ENCODE results near the gene NBAS. TPM values are rescaled to one million over a fixed set of nuclear protein-coding genes. Genes with fewer than 3 reads are reported as not detected.

Gene NBAS
- total and polyA plus RNA-seq, 2 of the 4 experiments (the other 2 are of a cell fraction) = 22.3 to 105 TPM

- H2BK5ac ChIP-seq (ENCODE audit: low read depth, low read length, poor library complexity, severe bottlenecking) = no peak overlapping the region
- H3K27me3 ChIP-seq (ENCODE audit: control insufficient read depth, insufficient read depth, low read length) = no peaks in the 10 kb centered on the region
- peaks cover 19% of the 10 kb centered on the region for H3K36me3 ChIP-seq (ENCODE audit: control insufficient read depth, insufficient read depth, low read length)
- no peak overlapping the region for H4K91ac ChIP-seq (ENCODE audit: insufficient read depth, low read depth, low read length)
- no peak overlapping the region for H2AFZ ChIP-seq (replicated peaks; ENCODE audit: low read length, poor library complexity)
- no peak overlapping the region for H2BK20ac ChIP-seq (ENCODE audit: low read depth, low read length)
- in situ Hi-C loops (cut with MboI; ENCODE audit: low sequenced_read_pairs) (no loop called here), intact Hi-C loops (cut with micrococcal nuclease) (no loop called here), dilution Hi-C loops (cut with HindIII; ENCODE audit: low sequenced_read_pairs, unreplicated experiment) (no loop called here)
- TF ChIP-seq ELK1 (IDR thresholded peaks at IDR 0.05; ENCODE audit: borderline replicate concordance, low read depth, low read length) = no peak
- no peak for TF ChIP-seq CHD1 (IDR thresholded peaks at IDR 0.05; ENCODE audit: low read depth, low read length)
- TF ChIP-seq RFX5 (IDR thresholded peaks at IDR 0.05; ENCODE audit: low read depth, low read length) = no peak
- no peak for TF ChIP-seq MXI1 (IDR thresholded peaks at IDR 0.05; ENCODE audit: borderline replicate concordance, low read depth, low read length)
- TF ChIP-seq CTCF (conservative IDR thresholded peaks at IDR 0.05; ENCODE audit: low read depth, low read length) = no peak
- no peak for TF ChIP-seq RCOR1 (IDR thresholded peaks at IDR 0.05; ENCODE audit: insufficient replicate concordance, low read length)
- no peak for TF ChIP-seq MAZ (IDR thresholded peaks at IDR 0.05; ENCODE audit: borderline replicate concordance, low read depth, low read length)
- TF ChIP-seq RAD21 (IDR thresholded peaks at IDR 0.05; ENCODE audit: low read length) = no peak
- TF ChIP-seq USF2 (IDR thresholded peaks at IDR 0.05; ENCODE audit: low read depth, low read length) = no peak
- TF ChIP-seq POLR2A (IDR thresholded peaks at IDR 0.05; ENCODE audit: low read depth, low read length) = no peak
- TF ChIP-seq FOS (IDR thresholded peaks at IDR 0.05; ENCODE audit: low read depth, low read length) = no peak
- no peak for TF ChIP-seq MAFK (IDR thresholded peaks at IDR 0.05; ENCODE audit: low read depth, low read length)
- no peak for TF ChIP-seq NFE2L2 (IDR thresholded peaks at IDR 0.05; ENCODE audit: low read depth, low read length)
- TF ChIP-seq SMC3 (IDR thresholded peaks at IDR 0.05; ENCODE audit: low read depth, low read length) = no peak
- TF ChIP-seq BHLHE40 (IDR thresholded peaks at IDR 0.05; ENCODE audit: low read depth, low read length) = no peak
- TF ChIP-seq CEBPB (IDR thresholded peaks at IDR 0.05; ENCODE audit: low read depth, low read length) = no peak
- no peak overlapping the region for H3K4me3 ChIP-seq (ENCODE audit: insufficient read depth, low read depth, low read length)
- peaks cover 0 to 3% of the 10 kb centered on the region in 2 experiments; a peak in 3 of 4 replicates for H3K79me1 ChIP-seq (ENCODE audit: low read depth in 1 of 2, low read length in 2 of 2)
- no peak overlapping the region for H2AK9ac ChIP-seq (replicated peaks; ENCODE audit: low read depth, low read length, poor library complexity)
- H4K5ac ChIP-seq (ENCODE audit: low read depth, low read length) = no peak overlapping the region
- ChIA-PET POLR2A (ENCODE audit: unreplicated experiment) (no interaction called here), CTCF (no interaction called here)
- H2AK5ac ChIP-seq (ENCODE audit: low read depth, low read length) = no peak overlapping the region
- no CpG with 5 or more reads among the region's 5 CpGs for WGBS, 2 experiments (ENCODE audit: extremely low coverage in 2 of 2, insufficient read length in 1 of 2)
- H3K18ac ChIP-seq (ENCODE audit: low read depth, low read length) = no peak overlapping the region
- BruUV-seq (replicated peaks) = no TSS peak
- no peak overlapping the region for H2BK15ac ChIP-seq (ENCODE audit: low read depth, low read length)
- no peaks in the 10 kb centered on the region for H4K20me1 ChIP-seq (ENCODE audit: insufficient read depth, low read length)
- no peak overlapping the region for H3K23ac ChIP-seq (ENCODE audit: low read depth, low read length)
- no peak overlapping the region for H3K4me2 ChIP-seq (ENCODE audit: low read depth, low read length)
- H3K27ac ChIP-seq (ENCODE audit: insufficient read depth, low read length) = no peak overlapping the region
- H3K4me1 ChIP-seq (ENCODE audit: control insufficient read depth, insufficient read depth, low read length) = no peaks in the 10 kb centered on the region
- H3K9ac ChIP-seq (ENCODE audit: low read depth, low read length) = no peak overlapping the region
- no peaks in the 10 kb centered on the region for H3K9me3 ChIP-seq (ENCODE audit: control insufficient read depth, insufficient read depth, low read length)
- no peaks in the 10 kb centered on the region for H3K9me1 ChIP-seq (ENCODE audit: insufficient read depth, low read length)
- H3K56ac ChIP-seq (ENCODE audit: extremely low read depth, insufficient read depth, low read length) = no peak overlapping the region
- no peak for ATAC-seq (ENCODE audit: low read depth)
- DNase-seq = no peak
- H4K8ac ChIP-seq (ENCODE audit: low read depth in 2 of 2, low read length in 2 of 2) = no peak overlapping the region
- no peak overlapping the region for H2BK120ac ChIP-seq (ENCODE audit: low read depth, low read length)
- H3K14ac ChIP-seq (replicated peaks; ENCODE audit: low read depth, low read length) = no peak overlapping the region
- H3K4ac ChIP-seq (ENCODE audit: low read depth, low read length) = no peak overlapping the region
These were observed 75.2 kb downstream of the NBAS start for GRCh38 chr2:15485949-15486348.

All from IMR-90 (cell line).